WI38 (cell line): ENCODE measurements around the gene C1QTNF8.

Experiments used
- H3K4me3 ChIP-seq: 2 replicates; pipeline ENCODE4 v1.5.1; 2011; ENCODE audit warnings: low read depth, mild to moderate bottlenecking, control low read depth, low read length
- CTCF ChIP-seq: IDR thresholded peaks from 2 replicates; pipeline ENCODE4 v1.5.1; 2012; ENCODE audit warnings: low read depth, mild to moderate bottlenecking, control low read depth, low read length

The C1QTNF8 gene

GRCh38 chr16:1045310-1045992 is 50.6 kb downstream of the C1QTNF8 start:
- H3K4me3 ChIP-seq = no peak overlapping the region
- no peak for TF ChIP-seq CTCF

GRCh38 chr16:1044460-1045309 is 51.4 kb downstream of the C1QTNF8 start:
- no peak overlapping the region for H3K4me3 ChIP-seq
- TF ChIP-seq CTCF = no peak

- TF ChIP-seq CTCF = no peak
- H3K4me3 ChIP-seq = no peak overlapping the region
These were observed 52.1 kb downstream of the C1QTNF8 start for GRCh38 chr16:1043881-1044451.

GRCh38 chr16:1042866-1043265 is 53.2 kb downstream of the C1QTNF8 start:
- H3K4me3 ChIP-seq = no peak overlapping the region
- no peak for TF ChIP-seq CTCF

- TF ChIP-seq CTCF = no peak
- no peak overlapping the region for H3K4me3 ChIP-seq
These were observed 53.8 kb downstream of the C1QTNF8 start for GRCh38 chr16:1042049-1042744.

GRCh38 chr16:1040346-1040745 is 55.7 kb downstream of the C1QTNF8 start:
- no peak overlapping the region for H3K4me3 ChIP-seq
- no peak for TF ChIP-seq CTCF

- no peak for TF ChIP-seq CTCF
These were observed 56.3 kb downstream of the C1QTNF8 start for GRCh38 chr16:1039762-1040161.

More at GRCh38 chr16:1039762-1040161, 56.3 kb downstream of the C1QTNF8 start:
- no peak overlapping the region for H3K4me3 ChIP-seq
